ENCODE measurements around the gene RNASEH2A.

The RNASEH2A gene

GRCh38 chr19:12847159-12848139 is 41.1 kb downstream of the RNASEH2A start:
- DNase-seq (ENCODE audit: extremely low spot score, insufficient read length, low read depth) (peak; percentile 77), FAIRE-seq (peak; percentile 66)

- DNase-seq (ENCODE audit: extremely low spot score, insufficient read length, low read depth) (no peak), FAIRE-seq (no peak)
Measured at GRCh38 chr19:12856653-12857052, 50.3 kb downstream of the RNASEH2A start.

DNA sequence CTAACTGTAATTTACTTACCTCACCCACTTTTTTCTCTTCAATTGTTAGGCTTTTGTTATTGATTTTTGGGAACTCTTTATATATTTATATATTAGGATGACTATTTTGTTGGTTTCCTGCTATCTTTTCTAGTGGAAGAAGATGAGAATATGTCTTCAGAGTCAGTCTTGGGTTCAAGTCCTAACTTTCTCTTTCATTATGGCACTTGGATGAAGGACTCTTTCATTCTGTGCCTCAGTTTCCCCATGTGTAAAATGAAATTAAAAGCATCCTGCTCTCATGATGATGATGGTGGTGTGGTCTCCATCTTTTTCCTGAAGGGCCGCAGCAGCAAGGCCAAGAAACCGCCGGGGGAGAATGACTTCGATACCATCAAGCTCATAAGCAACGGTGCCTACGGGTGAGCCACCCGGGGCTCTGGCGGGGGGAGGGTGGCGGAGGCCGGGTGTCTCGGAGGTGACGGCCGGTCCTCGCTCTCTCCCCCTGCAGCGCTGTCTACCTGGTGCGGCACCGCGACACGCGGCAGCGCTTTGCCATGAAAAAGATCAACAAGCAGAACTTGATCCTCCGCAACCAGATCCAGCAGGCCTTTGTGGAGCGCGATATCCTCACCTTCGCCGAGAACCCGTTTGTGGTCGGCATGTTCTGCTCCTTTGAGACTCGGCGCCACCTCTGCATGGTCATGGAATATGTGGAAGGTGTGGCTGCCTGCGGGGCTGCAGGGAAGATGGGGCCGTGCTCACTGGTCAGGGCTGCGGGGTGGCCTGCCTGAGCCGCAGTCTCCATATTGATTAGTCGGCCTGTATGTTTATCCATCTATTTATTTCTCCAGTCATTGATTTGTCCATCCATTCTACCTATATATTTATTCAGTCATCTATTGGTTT is 51.9 kb downstream of the RNASEH2A start:
- no peak for DNase-seq (ENCODE audit: extremely low spot score, insufficient read length, low read depth)
- no peak for FAIRE-seq

- DNase-seq (ENCODE audit: extremely low spot score, insufficient read length, low read depth) (no peak), FAIRE-seq (no peak)
Measured at GRCh38 chr19:12859546-12859945, 53.2 kb downstream of the RNASEH2A start.
